Spleen (tissue), 11 donors: ENCODE measurements around the gene FURIN. TPM values are rescaled to one million over a fixed set of nuclear protein-coding genes. Genes with fewer than 3 reads are reported as not detected.

ENCODE experiments used
- DNase-seq: peaks from one replicate; pipeline ENCODE4 v3.0.0-alpha.2; 2020
- H3K27ac ChIP-seq, 8 donors: fragments of 200-600 bp; sonication (generic) in 7 of 8; 1 replicate in 4 of 8; 2 replicates in 4 of 8; pipeline versions ENCODE4 v1.5.0 to v1.8.0; 2016 to 2021; ENCODE audit warnings: inconsistent platforms in 4 of 8, mild to moderate bottlenecking in 4 of 8, moderate library complexity in 1 of 8
- H3K27me3 ChIP-seq, 7 donors: fragments of 200-600 bp; sonication (generic) in 6 of 7; replicated peaks in 1 of 7; 1 replicate in 4 of 7; 2 replicates in 3 of 7; pipeline versions ENCODE4 v1.5.0 to v1.8.0; 2016 to 2021; ENCODE audit warnings: inconsistent platforms in 3 of 7, mild to moderate bottlenecking in 1 of 7
- H3K36me3 ChIP-seq, 6 donors: fragments of 200-600 bp; sonication (generic) in 5 of 6; 1 replicate in 4 of 6; 2 replicates in 2 of 6; pipeline versions ENCODE4 v1.5.0 to v1.8.0; 2016 to 2021; ENCODE audit warnings: inconsistent platforms in 2 of 6
- H3K4me1 ChIP-seq, 6 donors: fragments of 200-600 bp; sonication (generic) in 5 of 6; 1 replicate in 3 of 6; 2 replicates in 3 of 6; pipeline versions ENCODE4 v1.5.0 to v1.8.0; 2016 to 2021; ENCODE audit warnings: inconsistent platforms in 3 of 6
- H3K4me3 ChIP-seq, 8 donors: fragments of 200-600 bp; sonication (generic) in 7 of 8; 1 replicate in 4 of 8; 2 replicates in 4 of 8; pipeline versions ENCODE4 v1.5.0 to v1.8.0; 2016 to 2021; ENCODE audit warnings: inconsistent platforms in 4 of 8, mild to moderate bottlenecking in 4 of 8, moderate library complexity in 2 of 8
- H3K9me3 ChIP-seq, 8 donors: fragments of 200-600 bp; sonication (generic) in 7 of 8; 1 replicate in 4 of 8; 2 replicates in 4 of 8; pipeline versions ENCODE4 v1.5.0 to v1.8.0; 2016 to 2021; ENCODE audit warnings: inconsistent platforms in 4 of 8
- POLR2A ChIP-seq, 3 donors: fragments of 450-650 bp; IDR thresholded peaks; one replicate each; pipeline ENCODE4 v1.5.1; 2017; ENCODE audit warnings: antibody characterized with exemption in 3 of 3, mild to moderate bottlenecking in 1 of 3
- POLR2AphosphoS5 ChIP-seq, 3 donors: sonication (generic); formaldehyde crosslinking; IDR thresholded peaks; one replicate each; pipeline ENCODE4 v1.5.1; 2017; ENCODE audit warnings: antibody characterized with exemption in 3 of 3
- WGBS, 5 donors: extraction: QIAGEN DNeasy Blood & Tissue Kit in 3 of 5; methylation state at CpG; one replicate each; pipeline versions ENCODE4 v1.1.5 to v1.1.7; 2013 to 2018; 5-methylcytosine and 5-hydroxymethylcytosine counted together
- intact Hi-C: fragments of 100-400 bp; cut with DNase I; formaldehyde crosslinking; loops from one replicate; pipeline ENCODE4 v1.15.0; 2023; ENCODE audit warnings: low total_unique reads
- polyA plus RNA-seq, 3 donors: library from polyadenylated mRNA; stranded (reverse); fragments of 200-250 nt; gene quantifications; one replicate each; pipeline ENCODE4 v1.2.1, GENCODE V29; 2013
- total RNA-seq, 7 donors: library from RNA; depleted of rRNA in 3 of 7; stranded (reverse); fragments of >200 nt in 3 of 7; fragmentation: NEBNext Ultra II Directional in 4 of 7; extraction: Animal tissue kit (Norgen Biotek cat#: 25700) in 4 of 7; gene quantifications; one replicate each; pipeline versions ENCODE4 v1.1.0 to v1.2.1, GENCODE V29; 2016 to 2021
- TF ChIP-seq, protein P1 (sequence below), 11 experiments: fragments of 200-600 bp in 7 of 11; fragments of 450-650 bp in 4 of 11; sonication (generic) in 4 of 11; IDR thresholded peaks in 8 of 11; conservative IDR thresholded peaks in 3 of 11; 1 replicate in 7 of 11; 2 replicates in 4 of 11; pipeline versions ENCODE4 v1.4.0 to v1.8.0; 2016 to 2021; ENCODE audit warnings: antibody characterized with exemption in 11 of 11, inconsistent platforms in 4 of 11, mild to moderate bottlenecking in 1 of 11
- donor health status: healthy with polysubstance abuse.
- donor health status: DM: no; HTN: no; CAD: no; lungs with moderate emphysema.
- donor health status: DM: no; HTN: no; CAD: no.
- donor health status: Bipolar disorder and iron deficiency.
- donor health status: healthy.
- donor health status: DM: no; HTN: no; CAD: no.
- donor health status: DM: yes; HTN: yes; CAD: no.

The FURIN gene
- total and polyA plus RNA-seq, 10 donors = 10.0 to 139 (median 79.0) TPM

DNA sequence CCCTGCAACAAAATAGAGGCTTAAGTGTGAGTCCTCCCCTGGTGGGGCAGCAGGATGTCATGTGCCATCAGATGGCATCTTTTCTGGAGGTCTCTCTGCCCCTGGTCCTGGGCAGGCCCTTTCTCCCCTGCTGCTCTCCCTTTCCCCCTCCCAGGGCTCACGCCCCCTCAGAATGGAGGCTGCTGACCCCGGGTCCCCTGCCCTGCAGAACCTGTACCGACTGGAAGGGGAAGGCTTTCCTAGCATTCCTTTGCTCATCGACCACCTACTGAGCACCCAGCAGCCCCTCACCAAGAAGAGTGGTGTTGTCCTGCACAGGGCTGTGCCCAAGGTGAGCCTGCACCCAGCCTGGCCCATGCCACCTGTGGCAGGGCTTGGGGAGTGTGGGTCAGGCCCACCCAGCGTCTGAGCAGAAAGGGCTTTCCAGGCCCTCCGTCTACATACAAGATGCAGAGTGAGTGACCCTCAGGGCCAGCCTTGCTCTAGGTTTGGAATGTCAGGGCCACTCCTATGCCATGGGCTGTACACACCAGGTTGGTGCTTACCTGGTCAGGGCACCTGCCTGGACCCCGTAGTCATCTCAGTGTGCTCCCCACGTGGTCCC is 23.1 kb downstream of the FURIN start:
- intact Hi-C loops = no loop called here
- peaks cover 9 to 100% (median 80%) of the 10 kb centered on the region in 6 donors for H3K36me3 ChIP-seq
- 79 to 92% (median 90%) methylated on average over 8 of the region's 8 CpGs for WGBS, 5 donors
- no peak for DNase-seq
- TF ChIP-seq POLR2A (IDR thresholded peaks at IDR 0.05) (no peak), POLR2AphosphoS5 (IDR thresholded peaks at IDR 0.05) (peak in 2 of 3 donors; percentile 9 to 57)
- TF ChIP-seq, protein P1, sequence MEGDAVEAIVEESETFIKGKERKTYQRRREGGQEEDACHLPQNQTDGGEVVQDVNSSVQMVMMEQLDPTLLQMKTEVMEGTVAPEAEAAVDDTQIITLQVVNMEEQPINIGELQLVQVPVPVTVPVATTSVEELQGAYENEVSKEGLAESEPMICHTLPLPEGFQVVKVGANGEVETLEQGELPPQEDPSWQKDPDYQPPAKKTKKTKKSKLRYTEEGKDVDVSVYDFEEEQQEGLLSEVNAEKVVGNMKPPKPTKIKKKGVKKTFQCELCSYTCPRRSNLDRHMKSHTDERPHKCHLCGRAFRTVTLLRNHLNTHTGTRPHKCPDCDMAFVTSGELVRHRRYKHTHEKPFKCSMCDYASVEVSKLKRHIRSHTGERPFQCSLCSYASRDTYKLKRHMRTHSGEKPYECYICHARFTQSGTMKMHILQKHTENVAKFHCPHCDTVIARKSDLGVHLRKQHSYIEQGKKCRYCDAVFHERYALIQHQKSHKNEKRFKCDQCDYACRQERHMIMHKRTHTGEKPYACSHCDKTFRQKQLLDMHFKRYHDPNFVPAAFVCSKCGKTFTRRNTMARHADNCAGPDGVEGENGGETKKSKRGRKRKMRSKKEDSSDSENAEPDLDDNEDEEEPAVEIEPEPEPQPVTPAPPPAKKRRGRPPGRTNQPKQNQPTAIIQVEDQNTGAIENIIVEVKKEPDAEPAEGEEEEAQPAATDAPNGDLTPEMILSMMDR (IDR thresholded peaks at IDR 0.05 in 8 of 11, conservative IDR thresholded peaks at IDR 0.05 in 3 of 11) = no peak
- H3K27me3 ChIP-seq = peaks cover 0 to 8% (median 0%) of the 10 kb centered on the region in 7 donors
- H3K4me1 ChIP-seq = peaks cover 8 to 99% (median 68%) of the 10 kb centered on the region in 6 donors
- no peak overlapping the region for H3K4me3 ChIP-seq
- no peaks in the 10 kb centered on the region for H3K9me3 ChIP-seq
- peak overlapping the region in 4 of 8 donors; percentile 3 to 98 (median 36) for H3K27ac ChIP-seq

DNA sequence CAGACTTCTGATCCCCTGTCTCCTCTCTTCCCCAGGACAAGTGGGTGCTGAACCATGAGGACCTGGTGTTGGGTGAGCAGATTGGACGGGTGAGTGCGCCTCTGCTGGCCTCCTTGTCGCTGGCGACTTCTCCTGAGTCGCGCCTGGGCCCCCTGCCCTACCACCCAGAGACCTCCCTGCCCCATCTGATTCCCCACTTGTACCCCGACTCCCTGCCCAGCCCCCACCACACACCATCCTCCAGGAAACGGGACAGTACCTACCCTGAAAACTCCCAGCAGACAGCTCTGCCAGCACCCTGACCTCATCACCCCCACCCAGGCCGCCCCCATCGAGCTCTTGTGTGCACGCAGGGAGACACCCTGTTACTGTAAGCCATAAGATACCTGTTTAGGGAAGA is 23.6 kb downstream of the FURIN start:
- Histone ChIP-seq H3K4me1 (peaks cover 12 to 99% (median 68%) of the 10 kb centered on the region in 6 donors), H3K4me3 (no peak overlapping the region), H3K36me3 (peaks cover 9 to 100% (median 76%) of the 10 kb centered on the region in 6 donors), H3K27ac (peak overlapping the region in 4 of 8 donors; percentile 3 to 98 (median 30)), H3K9me3 (no peaks in the 10 kb centered on the region), H3K27me3 (peaks cover 0 to 8% (median 0%) of the 10 kb centered on the region in 7 donors)
- no peak for DNase-seq
- TF ChIP-seq, protein P1 (IDR thresholded peaks at IDR 0.05 in 8 of 11, conservative IDR thresholded peaks at IDR 0.05 in 3 of 11) = no peak
- no peak for TF ChIP-seq POLR2AphosphoS5 (IDR thresholded peaks at IDR 0.05)
- no peak for TF ChIP-seq POLR2A (IDR thresholded peaks at IDR 0.05)
- WGBS, 5 donors = 85 to 95% (median 91%) methylated on average over 11 of the region's 11 CpGs
- intact Hi-C loops = no loop called here

DNA sequence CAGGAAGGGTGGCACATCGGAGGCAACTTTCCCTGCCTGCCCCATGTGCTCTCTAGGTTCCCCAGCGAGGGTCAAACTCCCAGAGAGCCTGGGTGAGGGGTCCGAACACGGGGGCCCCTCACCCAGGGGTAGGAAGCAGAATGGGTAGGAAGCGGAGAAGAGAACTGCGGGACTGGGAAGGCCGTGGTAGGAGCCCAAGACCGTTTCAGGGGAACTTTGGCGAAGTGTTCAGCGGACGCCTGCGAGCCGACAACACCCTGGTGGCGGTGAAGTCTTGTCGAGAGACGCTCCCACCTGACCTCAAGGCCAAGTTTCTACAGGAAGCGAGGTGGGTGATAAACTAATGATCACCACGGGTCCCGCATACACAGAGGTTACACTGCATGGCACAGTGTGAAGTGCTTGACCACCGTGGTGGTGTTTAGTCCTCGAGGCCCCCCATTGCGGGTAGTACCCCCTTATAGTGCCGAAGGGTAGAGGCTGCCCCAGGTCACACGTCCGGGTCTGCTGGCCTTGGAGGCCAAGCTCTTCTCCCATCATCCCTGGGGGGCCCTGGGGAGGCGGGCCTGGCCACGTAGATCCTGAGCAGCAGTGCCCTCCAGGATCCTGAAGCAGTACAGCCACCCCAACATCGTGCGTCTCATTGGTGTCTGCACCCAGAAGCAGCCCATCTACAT is 24.2 kb downstream of the FURIN start:
- WGBS, 5 donors = 82 to 89% (median 87%) methylated on average over 23 to 29 of the region's 29 CpGs
- intact Hi-C loops = no loop called here
- H3K9me3 ChIP-seq = no peaks in the 10 kb centered on the region
- H3K4me3 ChIP-seq = no peak overlapping the region
- peak; percentile 68 for DNase-seq
- TF ChIP-seq POLR2AphosphoS5 (IDR thresholded peaks at IDR 0.05) = peak in 1 of 3 donors; percentile 28
- TF ChIP-seq, protein P1 (IDR thresholded peaks at IDR 0.05 in 8 of 11, conservative IDR thresholded peaks at IDR 0.05 in 3 of 11) = peak in 1 of 11 experiments; percentile 6
- TF ChIP-seq POLR2A (IDR thresholded peaks at IDR 0.05) = no peak
- peaks cover 12 to 99% (median 66%) of the 10 kb centered on the region in 6 donors for H3K4me1 ChIP-seq
- peaks cover 0 to 8% (median 0%) of the 10 kb centered on the region in 7 donors for H3K27me3 ChIP-seq
- peaks cover 9 to 94% (median 71%) of the 10 kb centered on the region in 6 donors for H3K36me3 ChIP-seq
- peak overlapping the region in 3 of 8 donors; percentile 3 to 98 (median 46) for H3K27ac ChIP-seq
